OCI-LY1 (cell line): ENCODE data around the gene BUB1.

ENCODE experiments used
- EZH2 ChIP-seq: fragments of 200-600 bp; sonication (generic), shearing (Covaris generic); IDR thresholded peaks from 2 replicates; pipeline ENCODE4 v1.8.0; 2017; ENCODE audit warnings: borderline replicate concordance, mixed run types, mild to moderate bottlenecking, antibody characterized with exemption, low read length, moderate library complexity, mixed read lengths
- TF ChIP-seq, protein P1 (sequence below): fragments of 200-600 bp; sonication (generic), shearing (Covaris generic); IDR thresholded peaks from 2 replicates; pipeline ENCODE4 v1.5.1; 2017; ENCODE audit warnings: mild to moderate bottlenecking, antibody characterized with exemption, low read length, moderate library complexity, mixed read lengths

DNA sequence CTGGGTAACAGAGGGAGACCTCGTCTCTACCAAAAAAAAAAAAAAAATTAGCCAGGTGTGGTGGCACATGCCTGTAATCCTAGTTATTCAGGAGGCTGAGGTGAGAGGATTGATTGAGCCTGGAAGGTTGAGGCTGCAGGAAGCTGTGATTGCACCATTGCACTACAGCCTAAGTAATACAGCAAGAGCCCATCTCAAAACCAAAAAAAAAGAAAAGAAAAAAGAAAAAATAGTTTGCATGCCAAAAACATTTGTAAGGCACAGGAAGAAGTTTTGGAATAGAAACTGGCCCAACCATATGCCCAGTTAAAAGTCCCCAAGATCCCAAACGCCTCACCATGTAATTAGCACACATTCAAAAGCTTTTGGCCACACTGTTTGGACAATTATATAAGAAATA, 41.1 kb upstream of the BUB1 start:
- no peak for TF ChIP-seq EZH2
- TF ChIP-seq, protein P1, sequence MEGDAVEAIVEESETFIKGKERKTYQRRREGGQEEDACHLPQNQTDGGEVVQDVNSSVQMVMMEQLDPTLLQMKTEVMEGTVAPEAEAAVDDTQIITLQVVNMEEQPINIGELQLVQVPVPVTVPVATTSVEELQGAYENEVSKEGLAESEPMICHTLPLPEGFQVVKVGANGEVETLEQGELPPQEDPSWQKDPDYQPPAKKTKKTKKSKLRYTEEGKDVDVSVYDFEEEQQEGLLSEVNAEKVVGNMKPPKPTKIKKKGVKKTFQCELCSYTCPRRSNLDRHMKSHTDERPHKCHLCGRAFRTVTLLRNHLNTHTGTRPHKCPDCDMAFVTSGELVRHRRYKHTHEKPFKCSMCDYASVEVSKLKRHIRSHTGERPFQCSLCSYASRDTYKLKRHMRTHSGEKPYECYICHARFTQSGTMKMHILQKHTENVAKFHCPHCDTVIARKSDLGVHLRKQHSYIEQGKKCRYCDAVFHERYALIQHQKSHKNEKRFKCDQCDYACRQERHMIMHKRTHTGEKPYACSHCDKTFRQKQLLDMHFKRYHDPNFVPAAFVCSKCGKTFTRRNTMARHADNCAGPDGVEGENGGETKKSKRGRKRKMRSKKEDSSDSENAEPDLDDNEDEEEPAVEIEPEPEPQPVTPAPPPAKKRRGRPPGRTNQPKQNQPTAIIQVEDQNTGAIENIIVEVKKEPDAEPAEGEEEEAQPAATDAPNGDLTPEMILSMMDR: no peak
